Head of caudate nucleus (tissue), 42 donors: ENCODE measurements around the gene MRPL45.
A peak's percentile ranks its signal among the peaks of the same experiment; 100 is the strongest.

ENCODE experiments used
- DNase-seq, 42 donors: peaks; one replicate each; pipeline versions ENCODE4 v3.0.0 to v3.0.0-alpha.2; 2020 to 2021; ENCODE audit warnings: mixed read lengths in 7 of 42
- intact Hi-C: fragments of 100-400 bp; cut with DNase I; formaldehyde crosslinking; loops from one replicate; pipeline ENCODE4 v1.15.0; 2022

MRPL45 gene

GRCh38 chr17:38322897-38323296 is 25.9 kb downstream of the MRPL45 start:
- DNase-seq: no peak
- intact Hi-C loops: no loop called here

- intact Hi-C loops: no loop called here
- peak in 2 of 42 donors; percentile 33 to 42 for DNase-seq
Measured at GRCh38 chr17:38324141-38324697, 27.3 kb downstream of the MRPL45 start.

- intact Hi-C loops: no loop called here
- no peak for DNase-seq
Measured at GRCh38 chr17:38324772-38325171, 27.8 kb downstream of the MRPL45 start.

- peak in 12 of 42 donors; percentile 18 to 58 (median 38) for DNase-seq
- intact Hi-C loops: no loop called here
Measured at GRCh38 chr17:38325221-38325851, 28.4 kb downstream of the MRPL45 start.

GRCh38 chr17:38326996-38327792 is 30.2 kb downstream of the MRPL45 start:
- intact Hi-C loops: no loop called here
- DNase-seq: peak in 30 of 42 donors; percentile 8 to 59 (median 41)

- peak in 1 of 42 donors; percentile 3 for DNase-seq
- intact Hi-C loops: no loop called here
Measured at GRCh38 chr17:38327936-38328335, 31.0 kb downstream of the MRPL45 start.

- intact Hi-C loops: no loop called here
- no peak for DNase-seq
Measured at GRCh38 chr17:38328620-38329019, 31.7 kb downstream of the MRPL45 start.

- intact Hi-C loops: no loop called here
- DNase-seq: no peak
Measured at GRCh38 chr17:38329284-38329683, 32.3 kb downstream of the MRPL45 start.

GRCh38 chr17:38329808-38330730 is 33.1 kb downstream of the MRPL45 start:
- intact Hi-C loops: no loop called here
- DNase-seq: no peak

- intact Hi-C loops: no loop called here
- peak in 2 of 42 donors; percentile 3 to 9 for DNase-seq
Measured at GRCh38 chr17:38330941-38331411, 34.0 kb downstream of the MRPL45 start.

GRCh38 chr17:38332735-38333134 is 35.8 kb downstream of the MRPL45 start:
- peak in 1 of 42 donors; percentile 5 for DNase-seq
- intact Hi-C loops: no loop called here

- intact Hi-C loops: no loop called here
- peak in 28 of 42 donors; percentile 19 to 78 (median 54) for DNase-seq
Measured at GRCh38 chr17:38333635-38334295, 36.8 kb downstream of the MRPL45 start.

- intact Hi-C loops: no loop called here
Measured at GRCh38 chr17:38334480-38335364, 37.8 kb downstream of the MRPL45 start.

GRCh38 chr17:38336838-38337237 is 39.9 kb downstream of the MRPL45 start:
- intact Hi-C loops: no loop called here
- no peak for DNase-seq

More at GRCh38 chr17:38334480-38335364, 37.8 kb downstream of the MRPL45 start:
- DNase-seq: no peak

GRCh38 chr17:38338053-38338452 is 41.1 kb downstream of the MRPL45 start:
- intact Hi-C loops: no loop called here
- DNase-seq: peak in 2 of 42 donors; percentile 39

- DNase-seq: no peak
- intact Hi-C loops: no loop called here
Measured at GRCh38 chr17:38338535-38338934, 41.6 kb downstream of the MRPL45 start.

- no peak for DNase-seq
- intact Hi-C loops: no loop called here
Measured at GRCh38 chr17:38339891-38340290, 42.9 kb downstream of the MRPL45 start.
